Subcutaneous adipose tissue (tissue), 4 donors: ENCODE data around the gene CDIPT. TPM values are rescaled to one million over a fixed set of nuclear protein-coding genes. Genes with fewer than 3 reads are reported as not detected.

ENCODE experiments used
- CTCF ChIP-seq: fragments of 450-650 bp; IDR thresholded peaks from one replicate; pipeline ENCODE4 v1.5.1; 2016; ENCODE audit warnings: low read depth, mild to moderate bottlenecking, control low read depth, antibody characterized with exemption, moderate library complexity
- small RNA-seq: library from RNA; depleted of rRNA; stranded (forward); fragments of <200 nt; gene quantifications from one replicate; pipeline ENCODE3, GENCODE V24; 2016
- total RNA-seq, 4 donors: library from RNA; depleted of rRNA; stranded (reverse); fragments of >200 nt; gene quantifications; one replicate each; pipeline ENCODE4 v1.1.0, GENCODE V29; 2016

Gene CDIPT
- total RNA-seq, 4 donors from 2014 or later = 57.7 to 107 (median 94.7) TPM

DNA sequence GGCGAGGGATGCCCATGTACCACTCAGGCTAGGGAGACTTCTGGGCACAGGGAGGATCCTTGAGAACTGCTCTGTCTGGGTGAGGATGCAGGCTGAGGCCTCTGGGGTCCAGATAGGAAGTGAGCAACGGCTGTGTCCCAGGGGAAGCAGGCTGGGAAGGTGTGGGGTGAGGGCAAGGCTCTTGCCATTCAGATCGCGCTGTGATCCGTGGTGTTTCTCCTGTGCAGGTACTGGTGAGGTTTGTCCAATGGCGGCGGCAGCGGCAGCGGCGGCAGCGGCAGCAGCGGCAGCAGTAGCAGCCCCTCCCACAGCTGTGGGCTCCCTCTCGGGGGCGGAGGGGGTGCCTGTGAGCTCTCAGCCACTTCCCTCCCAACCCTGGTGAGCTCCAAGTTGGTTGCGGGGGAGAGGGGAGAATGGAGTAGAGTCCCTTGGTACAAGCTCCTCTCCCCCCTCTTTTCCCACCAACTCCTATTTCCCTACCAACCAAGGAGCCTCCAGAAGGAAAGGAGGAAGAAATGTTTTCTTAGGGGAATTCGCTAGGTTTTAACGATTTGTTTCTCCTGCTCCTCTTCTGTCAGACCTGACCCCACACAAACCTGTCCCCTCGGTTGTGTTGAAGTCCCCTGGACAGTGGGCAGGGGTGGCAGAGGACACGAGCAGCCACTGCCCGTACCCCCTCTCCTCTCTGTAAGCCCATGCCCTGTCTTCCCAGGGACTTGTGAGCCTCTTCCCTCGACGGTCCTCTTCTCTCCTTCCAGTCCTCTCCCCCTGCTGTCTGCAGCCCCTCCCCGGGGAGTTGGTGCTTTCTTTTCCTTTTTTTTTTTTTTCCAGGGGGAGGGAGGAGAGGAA is 53.0 kb downstream of the CDIPT start:
- TF ChIP-seq CTCF = no peak

DNA sequence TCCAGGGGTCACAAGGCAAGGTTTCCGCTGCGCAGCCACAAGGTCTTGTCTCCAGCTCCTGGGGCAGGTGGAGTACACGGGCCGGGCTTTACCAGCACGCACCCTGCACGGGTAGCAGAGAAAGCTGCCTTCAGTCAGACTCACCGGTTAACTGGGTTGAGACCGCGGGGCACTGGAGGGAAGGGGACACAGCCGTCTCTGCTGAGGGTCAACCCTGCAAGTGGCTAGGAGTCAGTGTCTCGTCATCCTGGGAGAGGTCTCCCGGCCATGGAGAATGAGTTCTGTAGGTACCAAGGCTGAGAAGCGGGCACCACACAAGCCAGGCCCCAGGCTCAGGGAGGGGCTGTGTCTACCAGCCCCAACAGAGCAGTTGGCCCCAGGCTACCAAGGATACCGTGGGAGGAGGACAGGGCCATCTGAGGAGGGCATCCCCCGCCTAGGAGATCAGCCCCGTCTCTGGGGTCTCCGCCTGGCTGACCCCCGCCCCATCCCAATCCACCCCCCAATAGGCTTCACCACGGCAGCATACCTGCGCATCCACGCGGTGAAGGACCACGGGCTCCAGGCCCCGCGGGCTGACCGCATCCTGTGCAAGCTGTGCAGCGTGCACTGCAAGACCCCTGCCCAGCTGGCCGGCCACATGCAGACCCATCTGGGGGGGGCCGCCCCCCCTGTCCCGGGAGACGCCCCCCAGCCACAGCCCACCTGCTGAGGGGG is 53.8 kb downstream of the CDIPT start:
- TF ChIP-seq CTCF = no peak

Small RNAs within 50 kb of the gene (small RNA-seq; reads per million reads assigned to genes)
- not detected for gene AC009133.6
- not detected for gene AC120114.4

Other genes with a start within 250 kb of the CDIPT start
- 1 to 10 TPM; 1.1 to 8.7 (median 1.8) TPM for gene SPN, start 200.0 kb downstream of the CDIPT start, total RNA-seq
- 10 to 100 TPM in 1 of 4 donors, 1 to 10 TPM in 3; 1.5 to 13.8 (median 2.4) TPM for gene QPRT, start 184.0 kb downstream of the CDIPT start, total RNA-seq
- gene C16orf54, start 117.2 kb downstream of the CDIPT start, total RNA-seq = 1 to 10 TPM in 3 of 4 donors, under 1 TPM in 1; 0.75 to 4.2 (median 1.6) TPM
- under 1 TPM in 2 of 4 donors, not detected in 2; 0.17 to 0.75 TPM for gene ZG16, start 85.0 kb downstream of the CDIPT start, total RNA-seq
- 10 to 100 TPM; 10.6 to 18.1 (median 16.5) TPM for gene KIF22, start 72.5 kb downstream of the CDIPT start, total RNA-seq
- 10 to 100 TPM; 45.6 to 71.1 (median 62.7) TPM for gene MAZ, start 56.7 kb downstream of the CDIPT start, total RNA-seq
- gene PRRT2, start 51.0 kb downstream of the CDIPT start, total RNA-seq = 1 to 10 TPM in 2 of 4 donors, under 1 TPM in 1, not detected in 1; 0.19 to 3.5 (median 2.9) TPM
- gene PAGR1, start 47.1 kb downstream of the CDIPT start, total RNA-seq = 10 to 100 TPM; 13.5 to 23.6 (median 19.2) TPM
- gene MVP, start 42.8 kb downstream of the CDIPT start, total RNA-seq = 100 to 1,000 TPM in 2 of 4 donors, 10 to 100 TPM in 2; 47.1 to 119 (median 103) TPM
- 1 to 10 TPM in 1 of 4 donors, under 1 TPM in 2, not detected in 1; 0.66 to 5.6 (median 0.75) TPM for gene SEZ6L2, start 36.3 kb upstream of the CDIPT start, total RNA-seq
- gene ASPHD1, start 37.3 kb upstream of the CDIPT start, total RNA-seq = 1 to 10 TPM in 1 of 4 donors, under 1 TPM in 2, not detected in 1; 0.44 to 3.7 (median 0.57) TPM
- gene KCTD13, start 63.0 kb upstream of the CDIPT start, total RNA-seq = 10 to 100 TPM in 3 of 4 donors, 1 to 10 TPM in 1; 5.4 to 26.2 (median 23.3) TPM
- gene TMEM219, start 98.9 kb upstream of the CDIPT start, total RNA-seq = 100 to 1,000 TPM in 3 of 4 donors, 10 to 100 TPM in 1; 53.8 to 149 (median 120) TPM
- 10 to 100 TPM; 25.7 to 87.0 (median 31.4) TPM for gene TAOK2, start 110.6 kb upstream of the CDIPT start, total RNA-seq
- 10 to 100 TPM; 11.9 to 15.3 (median 14.2) TPM for gene HIRIP3, start 132.4 kb upstream of the CDIPT start, total RNA-seq
- gene INO80E, start 133.0 kb upstream of the CDIPT start, total RNA-seq = 10 to 100 TPM in 3 of 4 donors, 1 to 10 TPM in 1; 8.5 to 45.0 (median 24.3) TPM
- gene DOC2A, start 147.8 kb upstream of the CDIPT start, total RNA-seq = under 1 TPM in 2 of 4 donors, not detected in 2; 0.66 to 0.85 TPM
- not detected for gene C16orf92, start 160.0 kb upstream of the CDIPT start, total RNA-seq
- not detected for gene TLCD3B, start 168.0 kb upstream of the CDIPT start, total RNA-seq
- 100 to 1,000 TPM; 526 to 986 (median 599) TPM for gene ALDOA, start 202.5 kb upstream of the CDIPT start, total RNA-seq
- 10 to 100 TPM; 38.2 to 46.6 (median 43.6) TPM for gene PPP4C, start 212.8 kb upstream of the CDIPT start, total RNA-seq
- 1 to 10 TPM in 1 of 4 donors, under 1 TPM in 2, not detected in 1; 0.38 to 1.2 (median 0.44) TPM for gene TBX6, start 228.7 kb upstream of the CDIPT start, total RNA-seq
- 100 to 1,000 TPM in 2 of 4 donors, 10 to 100 TPM in 2; 54.8 to 105 (median 96.5) TPM for gene YPEL3, start 233.0 kb upstream of the CDIPT start, total RNA-seq